Measurements from ENCODE around the gene SUPT20HL1. TPM values are rescaled to one million over a fixed set of nuclear protein-coding genes. Genes with fewer than 3 reads are reported as not detected.

The SUPT20HL1 gene
- total RNA-seq, 1 experiment from 2014 or later = not detected

GRCh38 chrX:24333371-24333770 lies 27.1 kb upstream of the SUPT20HL1 start:
- DNase-seq (ENCODE audit: low spot score) = peak; percentile 30
- Histone ChIP-seq H3K4me1 (ENCODE audit: insufficient read depth, low read length, poor library complexity, severe bottlenecking) (peaks cover 8% of the 10 kb centered on the region), H3K27me3 (replicated peaks; ENCODE audit: insufficient read depth, low read depth, low read length, poor library complexity) (peaks cover 11% of the 10 kb centered on the region), H3K27ac (ENCODE audit: low read depth, low read length, poor library complexity, severe bottlenecking) (no peak overlapping the region), H3K4me3 (ENCODE audit: low read depth, low read length, poor library complexity, severe bottlenecking) (no peak overlapping the region), H3K9me3 (ENCODE audit: low read depth, low read length, poor library complexity, severe bottlenecking) (no peaks in the 10 kb centered on the region), H3K36me3 (ENCODE audit: insufficient read depth, low read length, poor library complexity, severe bottlenecking) (no peaks in the 10 kb centered on the region)
- BruUV-seq (replicated peaks) = no TSS peak
- CTCF ChIA-PET = no interaction called here
- intact Hi-C loops (cut with micrococcal nuclease; ENCODE audit: unreplicated experiment) = no loop called here
- POLR2A ChIA-PET (ENCODE audit: low non-redundant PET) = no interaction called here
- TF ChIP-seq EZH2 (IDR thresholded peaks at IDR 0.05; ENCODE audit: borderline replicate concordance, low read depth, low read length, poor library complexity, severe bottlenecking) = no peak
- no peak for TF ChIP-seq CTCF (conservative IDR thresholded peaks at IDR 0.05; ENCODE audit: low read depth, low read length)

- CTCF ChIA-PET = no interaction called here
- no peaks in the 10 kb centered on the region for H3K9me3 ChIP-seq (ENCODE audit: low read depth, low read length, poor library complexity, severe bottlenecking)
- intact Hi-C loops (cut with micrococcal nuclease; ENCODE audit: unreplicated experiment) = no loop called here
- no peak for DNase-seq (ENCODE audit: low spot score)
- H3K4me3 ChIP-seq (ENCODE audit: low read depth, low read length, poor library complexity, severe bottlenecking) = no peak overlapping the region
- no peak overlapping the region for H3K27ac ChIP-seq (ENCODE audit: low read depth, low read length, poor library complexity, severe bottlenecking)
- POLR2A ChIA-PET (ENCODE audit: low non-redundant PET) = interaction anchor here (0.6 kb wide), 1 partner anchor 158 kb away, joined by 5 read pairs; no protein-coding TSS in a partner anchor
- peaks cover 9% of the 10 kb centered on the region for H3K27me3 ChIP-seq (replicated peaks; ENCODE audit: insufficient read depth, low read depth, low read length, poor library complexity)
- H3K4me1 ChIP-seq (ENCODE audit: insufficient read depth, low read length, poor library complexity, severe bottlenecking) = peaks cover 8% of the 10 kb centered on the region
- no TSS peak for BruUV-seq (replicated peaks)
- H3K36me3 ChIP-seq (ENCODE audit: insufficient read depth, low read length, poor library complexity, severe bottlenecking) = no peaks in the 10 kb centered on the region
- TF ChIP-seq EZH2 (IDR thresholded peaks at IDR 0.05; ENCODE audit: borderline replicate concordance, low read depth, low read length, poor library complexity, severe bottlenecking) (no peak), CTCF (conservative IDR thresholded peaks at IDR 0.05; ENCODE audit: low read depth, low read length) (no peak)
Measured at GRCh38 chrX:24334461-24334860, 26.0 kb upstream of the SUPT20HL1 start.

DNA sequence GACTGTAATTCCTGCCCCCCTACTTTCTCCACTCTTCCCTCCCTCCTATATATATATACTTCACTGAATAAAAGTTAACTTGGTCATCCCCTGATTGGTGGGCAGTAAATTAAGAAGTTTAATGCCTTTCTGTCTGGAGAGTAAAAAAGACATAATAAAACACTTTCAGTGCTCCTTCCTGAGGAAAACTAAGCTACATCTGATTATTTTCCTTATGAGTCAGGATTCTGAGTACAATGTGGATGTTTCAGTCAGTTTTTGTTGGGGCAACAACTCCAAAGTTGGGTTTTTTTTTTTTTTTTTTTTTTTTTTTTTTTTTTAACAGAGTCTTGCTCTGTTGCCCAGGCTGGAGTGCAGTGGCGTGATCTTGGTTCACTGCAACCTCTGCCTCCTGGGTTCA lies 24.6 kb upstream of the SUPT20HL1 start:
- TF ChIP-seq EZH2 (IDR thresholded peaks at IDR 0.05; ENCODE audit: borderline replicate concordance, low read depth, low read length, poor library complexity, severe bottlenecking) = no peak
- no peak for TF ChIP-seq CTCF (conservative IDR thresholded peaks at IDR 0.05; ENCODE audit: low read depth, low read length)

More for the DNA sequence above, 24.6 kb upstream of the SUPT20HL1 start:
- no peak for DNase-seq (ENCODE audit: low spot score)
- H3K27ac ChIP-seq (ENCODE audit: low read depth, low read length, poor library complexity, severe bottlenecking) = no peak overlapping the region
- ChIA-PET CTCF (no interaction called here), POLR2A (ENCODE audit: low non-redundant PET) (no interaction called here)
- H3K27me3 ChIP-seq (replicated peaks; ENCODE audit: insufficient read depth, low read depth, low read length, poor library complexity) = no peaks in the 10 kb centered on the region
- intact Hi-C loops (cut with micrococcal nuclease; ENCODE audit: unreplicated experiment) = no loop called here
- H3K9me3 ChIP-seq (ENCODE audit: low read depth, low read length, poor library complexity, severe bottlenecking) = no peaks in the 10 kb centered on the region
- BruUV-seq (replicated peaks) = no TSS peak
- H3K36me3 ChIP-seq (ENCODE audit: insufficient read depth, low read length, poor library complexity, severe bottlenecking) = no peaks in the 10 kb centered on the region
- H3K4me1 ChIP-seq (ENCODE audit: insufficient read depth, low read length, poor library complexity, severe bottlenecking) = peaks cover 8% of the 10 kb centered on the region
- H3K4me3 ChIP-seq (ENCODE audit: low read depth, low read length, poor library complexity, severe bottlenecking) = no peak overlapping the region
